Measurements from ENCODE around the gene AMHR2. TPM values are rescaled to one million over a fixed set of nuclear protein-coding genes. Genes with fewer than 3 reads are reported as not detected.

AMHR2 gene
- not detected for total RNA-seq

DNA sequence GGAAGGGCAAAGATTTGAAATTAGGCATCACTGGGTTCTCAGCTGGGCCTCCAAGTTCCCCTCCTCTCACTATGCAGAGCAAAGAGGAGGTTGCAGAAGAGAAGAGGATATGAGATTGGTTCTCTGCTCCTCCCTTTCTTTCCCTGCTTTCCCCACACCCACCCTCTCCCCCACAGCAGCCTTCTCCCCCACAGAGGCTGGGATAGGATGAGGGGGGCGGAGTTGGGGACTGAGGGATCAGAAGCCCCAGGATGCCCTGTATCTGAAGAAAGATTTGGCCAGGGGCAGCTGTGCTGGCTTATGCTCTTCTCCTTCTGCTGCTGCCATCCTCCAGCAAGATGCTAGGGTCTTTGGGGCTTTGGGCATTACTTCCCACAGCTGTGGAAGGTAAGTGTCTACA is at the start of gene AMHR2:
Gene AMHR2 (plus strand): TSS at position 259 of the 400 bp plus-strand sequence. CDS start 80 bp downstream, at position 339.

DNA sequence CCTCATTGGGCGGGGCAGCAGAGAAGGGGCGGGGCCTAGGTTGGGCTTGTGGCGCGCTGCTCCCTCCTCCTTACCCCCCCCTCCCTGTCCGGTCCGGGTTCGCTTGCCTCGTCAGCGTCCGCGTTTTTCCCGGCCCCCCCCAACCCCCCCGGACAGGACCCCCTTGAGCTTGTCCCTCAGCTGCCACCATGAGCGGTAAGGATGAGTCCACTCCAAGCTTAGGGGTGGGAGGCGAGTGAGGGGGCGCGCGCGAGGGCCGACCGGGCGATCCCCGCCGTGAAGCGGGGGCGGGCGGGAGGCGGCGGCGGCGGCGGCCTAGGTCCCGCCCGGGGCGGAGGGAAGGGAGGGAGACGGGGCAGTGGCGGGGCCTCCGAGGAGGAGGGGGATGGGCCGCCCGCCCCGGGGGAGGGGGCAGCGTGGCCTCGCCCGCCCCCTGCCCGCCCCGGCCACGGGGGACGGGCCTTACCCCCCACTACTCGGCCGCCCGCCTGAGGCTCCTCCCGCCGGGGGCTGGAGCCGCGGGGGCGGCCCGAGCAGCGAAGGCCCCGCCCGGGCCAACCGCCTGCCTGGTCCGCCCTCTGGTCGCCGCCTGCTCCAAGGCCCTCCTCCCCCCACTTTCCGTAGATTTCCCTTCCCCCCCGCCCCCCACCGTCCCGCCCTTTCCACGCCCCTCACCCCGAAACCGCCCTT is 43.4 kb upstream of the AMHR2 start, which contains the start of gene SP1:
Gene SP1 (plus strand): TSS at position 73 of the 690 bp plus-strand sequence. CDS start 116 bp downstream, at position 189.

DNA sequence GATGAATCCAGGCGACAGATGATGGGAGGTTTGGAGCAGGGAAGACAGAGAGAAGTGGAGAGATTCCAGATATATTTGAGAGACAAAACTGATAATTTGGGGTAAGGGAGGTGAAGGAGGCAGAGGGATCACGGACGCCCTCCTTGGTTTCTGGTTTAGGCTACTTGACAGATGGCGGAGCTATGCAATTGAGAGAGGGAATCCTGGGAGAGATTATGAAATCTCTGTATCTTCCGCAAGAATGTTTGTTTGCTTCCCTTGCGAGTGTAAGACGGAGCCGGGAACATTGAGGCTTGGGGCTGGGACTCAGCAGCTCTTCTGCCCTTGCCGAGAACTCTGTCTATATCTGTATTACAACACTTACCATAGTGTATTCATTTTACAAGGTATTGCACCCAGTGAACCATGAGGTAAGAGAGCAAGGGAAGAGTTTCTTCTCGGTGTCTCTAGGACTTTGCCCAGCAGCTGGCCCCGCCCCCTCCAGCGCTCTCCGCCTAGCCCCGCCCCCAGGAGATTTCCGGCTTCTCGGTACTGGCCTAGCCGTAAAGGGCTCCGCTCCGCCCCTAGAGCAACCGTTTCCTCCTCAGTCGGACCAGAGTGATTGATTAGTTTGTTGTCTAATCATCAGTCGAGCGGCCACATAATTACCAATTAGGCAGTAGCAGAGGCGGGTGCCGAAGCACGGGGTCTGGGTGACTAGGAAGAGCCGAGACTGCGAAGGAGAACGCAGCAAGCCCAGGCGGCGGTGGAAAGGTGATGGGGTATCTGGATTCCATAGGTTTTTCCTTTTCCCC is 17.6 kb downstream of the AMHR2 start, which contains the start of gene PRR13:
Gene PRR13 (plus strand): TSS at position 695 of the 794 bp plus-strand sequence. CDS start 981 bp downstream, outside the sequence.

DNA sequence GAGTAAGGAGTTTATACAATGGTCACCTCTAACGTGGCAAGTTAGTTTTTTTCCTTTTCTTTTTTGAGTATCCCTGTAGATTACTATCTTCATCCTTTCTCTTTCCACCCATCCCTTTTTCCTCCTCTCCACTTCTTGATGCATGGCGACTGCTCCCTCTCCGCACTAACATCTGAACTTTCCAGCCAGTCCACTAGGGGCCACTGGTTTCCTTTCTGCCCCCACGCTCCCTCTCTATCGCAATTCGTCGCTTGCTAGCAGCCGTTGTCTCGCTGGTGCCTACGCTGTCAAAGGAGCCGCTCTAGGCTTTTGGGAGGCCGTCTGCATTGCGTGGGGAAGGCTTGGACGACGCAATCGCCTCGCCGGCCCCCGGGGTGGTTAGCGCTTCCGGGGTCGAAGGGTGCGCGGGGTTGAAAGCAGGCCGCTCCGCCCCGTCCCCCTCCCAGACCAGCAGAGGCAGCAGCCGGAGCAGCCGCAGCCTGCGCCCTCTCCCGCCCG is 28.1 kb downstream of the AMHR2 start, which contains the start of gene PCBP2:
Gene PCBP2 (plus strand): TSS at position 442 of the 498 bp plus-strand sequence. CDS start 2,699 bp downstream, outside the sequence.

Other genes starting within 250 kb of the AMHR2 start
- 23.2 TPM for gene ZNF740, start 243.1 kb upstream of the AMHR2 start, total RNA-seq
- 52.9 TPM for gene CSAD, start 242.9 kb upstream of the AMHR2 start, total RNA-seq
- gene ITGB7, start 216.6 kb upstream of the AMHR2 start, total RNA-seq: not detected
- 5.0 TPM for gene RARG, start 191.6 kb upstream of the AMHR2 start, total RNA-seq
- 2.8 TPM for gene ESPL1, start 155.6 kb upstream of the AMHR2 start, total RNA-seq
- 432 TPM for gene PFDN5, start 128.3 kb upstream of the AMHR2 start, total RNA-seq
- gene MYG1, start 124.2 kb upstream of the AMHR2 start, total RNA-seq: 46.3 TPM
- 38.8 TPM for gene AAAS, start 102.2 kb upstream of the AMHR2 start, total RNA-seq
- gene SP7, start 87.5 kb upstream of the AMHR2 start, total RNA-seq: 0.31 TPM
- 23.5 TPM for gene SP1, start 43.7 kb upstream of the AMHR2 start, total RNA-seq
- 6.6 TPM for gene PRR13, start 17.9 kb downstream of the AMHR2 start, total RNA-seq
- gene PCBP2, start 28.2 kb downstream of the AMHR2 start, total RNA-seq: 324 TPM
- gene MAP3K12, start 75.6 kb downstream of the AMHR2 start, total RNA-seq: 61.0 TPM
- 41.3 TPM for gene TARBP2, start 77.4 kb downstream of the AMHR2 start, total RNA-seq
- not detected for gene NPFF, start 83.6 kb downstream of the AMHR2 start, total RNA-seq
- 26.0 TPM for gene ATF7, start 202.5 kb downstream of the AMHR2 start, total RNA-seq